IMR-90 (cell line): ENCODE results near the gene TMPRSS11E.

Source experiments
- CTCF ChIP-seq: conservative IDR thresholded peaks from 2 replicates; pipeline ENCODE4 v1.5.1; 2012; ENCODE audit warnings: mild to moderate bottlenecking, low read depth, low read length, improper control_type of control experiment
- MXI1 ChIP-seq: IDR thresholded peaks from 2 replicates; pipeline ENCODE4 v1.6.1; 2012; ENCODE audit warnings: low read depth, mild to moderate bottlenecking, low read length, moderate library complexity, borderline replicate concordance

GRCh38 chr4:68451246-68452211 lies 4.3 kb downstream of the TMPRSS11E start:
- TF ChIP-seq CTCF (no peak), MXI1 (no peak)
